Rectal smooth muscle tissue (tissue), 1 donor: Measurements from ENCODE around the gene CRY1.
A peak's percentile ranks its signal among the peaks of the same experiment; 100 is the strongest.
"Not testable (repeated sequence)": the region's sequence is repeated elsewhere in the genome, so short reads cannot be mapped to it uniquely, and the experiment has no call there.

ENCODE experiments used
- H3K27ac ChIP-seq: one replicate; pipeline ENCODE4 v1.7.0; 2013; ENCODE audit warnings: low read depth, low read length, inconsistent platforms
- H3K27me3 ChIP-seq: one replicate; pipeline ENCODE4 v1.7.0; 2013; ENCODE audit warnings: low read length; ENCODE audit not compliant: control insufficient read depth, insufficient read depth
- H3K36me3 ChIP-seq: one replicate; pipeline ENCODE4 v1.7.0; 2013; ENCODE audit warnings: low read length; ENCODE audit not compliant: control insufficient read depth, insufficient read depth
- H3K4me1 ChIP-seq: one replicate; pipeline ENCODE4 v1.7.0; 2013; ENCODE audit warnings: low read length; ENCODE audit not compliant: control insufficient read depth, insufficient read depth
- H3K4me3 ChIP-seq: one replicate; pipeline ENCODE4 v1.7.0; 2013; ENCODE audit warnings: low read length
- H3K9ac ChIP-seq: one replicate; pipeline ENCODE4 v1.7.0; 2013; ENCODE audit warnings: low read length

The CRY1 gene

GRCh38 chr12:107012736-107013425 lies 80.5 kb downstream of the CRY1 start:
- no peaks in the 10 kb centered on the region for H3K4me1 ChIP-seq

GRCh38 chr12:107011519-107011918 lies 81.8 kb downstream of the CRY1 start:
- H3K9ac ChIP-seq: no peak overlapping the region
- no peaks in the 10 kb centered on the region for H3K27me3 ChIP-seq
- no peaks in the 10 kb centered on the region for H3K4me1 ChIP-seq
- H3K4me3 ChIP-seq: no peak overlapping the region
- H3K36me3 ChIP-seq: no peaks in the 10 kb centered on the region
- no peak overlapping the region for H3K27ac ChIP-seq

More at GRCh38 chr12:107012736-107013425, 80.5 kb downstream of the CRY1 start:
- H3K4me3 ChIP-seq: no peak overlapping the region
- no peaks in the 10 kb centered on the region for H3K36me3 ChIP-seq
- H3K27me3 ChIP-seq: no peaks in the 10 kb centered on the region
- H3K27ac ChIP-seq: no peak overlapping the region
- no peak overlapping the region for H3K9ac ChIP-seq

GRCh38 chr12:107007411-107007810 lies 85.9 kb downstream of the CRY1 start:
- Histone ChIP-seq H3K27me3 (no peaks in the 10 kb centered on the region), H3K36me3 (no peaks in the 10 kb centered on the region), H3K4me1 (no peaks in the 10 kb centered on the region), H3K4me3 (no peak overlapping the region), H3K9ac (no peak overlapping the region), H3K27ac (no peak overlapping the region)

- H3K9ac ChIP-seq, H3K27me3 ChIP-seq, H3K4me1 ChIP-seq, H3K27ac ChIP-seq, H3K36me3 ChIP-seq, H3K4me3 ChIP-seq: not testable (repeated sequence)
These were observed 90.7 kb downstream of the CRY1 start for GRCh38 chr12:107002665-107003064.

GRCh38 chr12:106999446-106999845 lies 93.9 kb downstream of the CRY1 start:
- Histone ChIP-seq H3K36me3 (peaks cover 4% of the 10 kb centered on the region), H3K4me3 (no peak overlapping the region), H3K27ac (no peak overlapping the region), H3K9ac (no peak overlapping the region), H3K4me1 (peaks cover 6% of the 10 kb centered on the region), H3K27me3 (no peaks in the 10 kb centered on the region)

DNA sequence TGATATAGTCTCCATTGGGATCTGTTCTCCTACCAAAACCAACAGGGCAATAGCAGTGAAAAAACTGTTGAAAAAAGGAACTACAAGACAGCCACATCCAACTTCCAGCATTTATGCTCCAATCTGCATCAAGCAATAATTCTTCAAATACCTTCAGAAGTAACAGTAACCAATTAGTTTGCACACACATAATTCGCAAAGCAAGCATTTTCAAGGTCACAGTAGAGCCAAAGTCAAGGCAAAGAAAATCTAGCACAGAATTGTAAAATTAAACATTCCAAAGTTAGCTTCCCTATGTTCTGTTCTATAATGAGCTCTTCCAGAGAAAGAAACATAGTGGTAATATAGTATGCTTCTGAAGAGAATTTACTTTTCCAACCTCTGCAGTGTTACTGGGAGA lies 95.4 kb downstream of the CRY1 start:
- H3K27ac ChIP-seq: no peak overlapping the region
- H3K4me1 ChIP-seq: peaks cover 6% of the 10 kb centered on the region
- H3K27me3 ChIP-seq: no peaks in the 10 kb centered on the region
- no peak overlapping the region for H3K9ac ChIP-seq
- H3K4me3 ChIP-seq: no peak overlapping the region
- H3K36me3 ChIP-seq: peaks cover 4% of the 10 kb centered on the region

GRCh38 chr12:106996102-106996501 lies 97.2 kb downstream of the CRY1 start:
- H3K9ac ChIP-seq, H3K4me3 ChIP-seq, H3K36me3 ChIP-seq, H3K4me1 ChIP-seq, H3K27me3 ChIP-seq, H3K27ac ChIP-seq: not testable (repeated sequence)

- Histone ChIP-seq H3K36me3 (peaks cover 4% of the 10 kb centered on the region), H3K4me1 (peaks cover 6% of the 10 kb centered on the region), H3K27ac (peak overlapping the region; percentile 51)
These were observed 98.6 kb downstream of the CRY1 start for GRCh38 chr12:106994579-106995220.

DNA sequence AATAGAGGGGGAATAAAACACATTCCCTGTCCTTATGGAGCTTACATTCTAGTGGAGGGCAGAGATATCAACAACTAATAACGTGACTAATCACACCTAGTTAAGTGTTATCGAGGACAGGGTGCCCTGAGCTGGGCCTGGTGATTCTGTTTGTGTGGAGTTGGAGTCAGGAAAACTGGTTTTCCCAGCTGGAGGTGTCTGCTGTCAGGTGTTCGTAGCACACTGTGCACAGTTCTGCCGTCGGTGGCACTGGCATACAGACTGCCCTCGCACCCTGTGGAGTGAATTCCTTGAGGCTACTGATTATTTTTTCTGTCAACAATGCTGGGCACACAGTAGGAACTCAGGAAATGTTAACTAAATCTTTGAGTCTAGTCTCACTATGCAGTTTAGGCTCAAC lies 105.5 kb downstream of the CRY1 start:
- H3K27ac ChIP-seq: no peak overlapping the region
- no peak overlapping the region for H3K4me3 ChIP-seq
- peaks cover 3% of the 10 kb centered on the region for H3K36me3 ChIP-seq
- no peaks in the 10 kb centered on the region for H3K27me3 ChIP-seq
- H3K4me1 ChIP-seq: peaks cover 11% of the 10 kb centered on the region
- no peak overlapping the region for H3K9ac ChIP-seq

More at GRCh38 chr12:106994579-106995220, 98.6 kb downstream of the CRY1 start:
- no peaks in the 10 kb centered on the region for H3K27me3 ChIP-seq
- H3K9ac ChIP-seq: no peak overlapping the region
- no peak overlapping the region for H3K4me3 ChIP-seq

GRCh38 chr12:106986625-106987389 lies 106.5 kb downstream of the CRY1 start, which contains the start of gene MTERF2:
Gene MTERF2, minus strand, starts transcription at chr12:106987146. Its CDS starts 8,432 bp downstream, at chr12:106978714.
- H3K36me3 ChIP-seq: peaks cover 3% of the 10 kb centered on the region
- H3K27ac ChIP-seq: peak within 1 kb of the TSS; percentile 91
- no peaks in the 10 kb centered on the region for H3K27me3 ChIP-seq
- H3K4me1 ChIP-seq: peaks cover 11% of the 10 kb centered on the region
- H3K4me3 ChIP-seq: peak within 1 kb of the TSS; percentile 92
- peak within 1 kb of the TSS; percentile 76 for H3K9ac ChIP-seq

DNA sequence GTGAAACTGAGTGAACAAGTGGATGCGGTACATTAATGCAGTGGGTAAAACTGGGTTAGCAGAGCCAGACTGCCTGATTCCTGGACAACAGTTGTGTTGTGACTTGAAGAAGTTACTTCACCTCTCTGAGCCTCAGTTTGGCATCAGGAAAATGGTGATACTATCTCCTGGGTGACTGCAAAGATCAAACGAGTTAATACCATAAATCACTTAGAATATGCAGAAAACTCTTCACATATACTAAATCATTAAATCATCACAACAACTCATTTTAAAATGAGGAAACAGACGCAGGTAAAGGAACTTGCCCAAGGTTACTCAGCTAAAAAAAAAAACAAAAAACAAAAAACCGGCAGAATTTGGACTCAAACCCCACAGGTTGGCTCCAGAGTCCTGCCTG lies 107.2 kb downstream of the CRY1 start:
- Histone ChIP-seq H3K36me3 (peaks cover 3% of the 10 kb centered on the region), H3K4me1 (peaks cover 11% of the 10 kb centered on the region), H3K9ac (peak overlapping the region; percentile 76), H3K27ac (peak overlapping the region; percentile 91), H3K27me3 (no peaks in the 10 kb centered on the region), H3K4me3 (peak overlapping the region; percentile 92)

GRCh38 chr12:106985479-106985878 lies 107.9 kb downstream of the CRY1 start:
- peaks cover 11% of the 10 kb centered on the region for H3K4me1 ChIP-seq
- H3K4me3 ChIP-seq: peak overlapping the region; percentile 92
- H3K9ac ChIP-seq: no peak overlapping the region
- no peaks in the 10 kb centered on the region for H3K27me3 ChIP-seq
- H3K27ac ChIP-seq: no peak overlapping the region
- H3K36me3 ChIP-seq: peaks cover 3% of the 10 kb centered on the region
